Neural cell (in vitro differentiated cells): ENCODE data around the gene SKOR1.

Experiments used
- CTCF ChIP-seq: fragments of 450-650 bp; IDR thresholded peaks from 2 replicates; pipeline ENCODE4 v1.5.1; 2014; ENCODE audit warnings: antibody characterized with exemption, mild to moderate bottlenecking, moderate library complexity; ENCODE audit not compliant: poor library complexity, severe bottlenecking
- EZH2 ChIP-seq: fragments of 200-600, 300-800 bp; shearing (Covaris generic), sonication (generic); IDR thresholded peaks from 2 replicates; pipeline ENCODE4 v1.6.1; 2014; ENCODE audit warnings: antibody characterized with exemption, low read length, borderline replicate concordance, mild to moderate bottlenecking; ENCODE audit not compliant: insufficient read depth, poor library complexity, severe bottlenecking

DNA sequence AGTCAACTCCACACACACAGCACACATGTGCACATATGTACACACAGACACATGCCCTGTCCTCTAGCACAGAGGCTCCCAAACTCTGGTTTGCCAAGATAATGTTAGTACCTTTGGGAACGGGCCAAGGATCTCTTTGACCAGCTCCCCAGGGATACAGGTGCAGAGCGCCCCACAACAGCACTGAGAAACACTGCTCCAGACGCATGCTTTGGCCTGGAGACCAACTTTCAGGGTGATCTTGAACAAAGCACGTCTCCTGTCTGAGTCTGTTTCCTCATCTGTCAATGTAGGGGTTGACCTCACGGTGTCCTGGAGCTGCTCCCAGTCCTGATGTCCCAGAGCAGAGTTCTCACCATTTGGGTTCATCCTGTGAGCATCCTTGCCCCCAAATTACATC lies 15.9 kb upstream of the SKOR1 start:
- no peak for TF ChIP-seq CTCF
- TF ChIP-seq EZH2, result no peak
